SU-DHL-6 (cell line): ENCODE results near the gene UQCRC1.

Experiments used
- H2AFZ ChIP-seq: fragments of 200-600 bp; sonication (generic); 2 replicates; pipeline ENCODE4 v1.6.1; 2014; ENCODE audit warnings: low read depth, mild to moderate bottlenecking, moderate library complexity, mixed read lengths, antibody characterized with exemption, low read length; ENCODE audit not compliant: severe bottlenecking
- H3F3A ChIP-seq: fragments of 200-600 bp; shearing (Covaris generic); 2 replicates; pipeline ENCODE4 v1.6.0; 2016; ENCODE audit warnings: antibody characterized with exemption, mild to moderate bottlenecking; ENCODE audit not compliant: insufficient read depth
- H3K27ac ChIP-seq: fragments of 200-600 bp; sonication (generic); 2 replicates; pipeline ENCODE4 v1.5.1; 2016; ENCODE audit warnings: low read depth, mild to moderate bottlenecking, low read length, moderate library complexity, mixed read lengths
- H3K27me3 ChIP-seq: fragments of 200-600 bp; sonication (generic), shearing (Covaris generic); 2 replicates; pipeline ENCODE4 v1.6.0; 2014; ENCODE audit warnings: mild to moderate bottlenecking, low read length
- H3K36me3 ChIP-seq: fragments of 200-600 bp; sonication (generic); 2 replicates; pipeline ENCODE4 v1.6.1; 2014; ENCODE audit warnings: mild to moderate bottlenecking, low read length, mixed read lengths
- H3K4me2 ChIP-seq: fragments of 300-600, 200-600 bp; shearing (Covaris generic), sonication (generic); 2 replicates; pipeline ENCODE4 v1.6.0; 2014; ENCODE audit warnings: low read length, low read depth, mild to moderate bottlenecking; ENCODE audit not compliant: poor library complexity, severe bottlenecking
- H3K4me3 ChIP-seq: fragments of 200-600 bp; sonication (generic); 2 replicates; pipeline ENCODE4 v1.5.1; 2014; ENCODE audit warnings: antibody characterized with exemption, low read length, mild to moderate bottlenecking, mixed read lengths; ENCODE audit not compliant: insufficient read depth, poor library complexity, severe bottlenecking
- H3K79me2 ChIP-seq: fragments of 200-600 bp; sonication (generic); 2 replicates; pipeline ENCODE4 v1.6.1; 2014; ENCODE audit warnings: mild to moderate bottlenecking, low read length, moderate library complexity; ENCODE audit not compliant: insufficient read depth
- H3K9ac ChIP-seq: fragments of 200-600 bp; sonication (generic); 2 replicates; pipeline ENCODE4 v1.7.0; 2014; ENCODE audit warnings: mild to moderate bottlenecking, low read length
- H3K9me2 ChIP-seq: fragments of 200-600 bp; sonication (generic); replicated peaks from 2 replicates; pipeline ENCODE4 v1.6.1; 2014; ENCODE audit warnings: low read length; ENCODE audit not compliant: insufficient read depth
- H3K9me3 ChIP-seq: fragments of 200-600 bp; sonication (generic); 2 replicates; pipeline ENCODE4 v1.6.1; 2014; ENCODE audit warnings: low read length, mixed read lengths; ENCODE audit not compliant: insufficient read depth
- H4K20me1 ChIP-seq: fragments of 200-600 bp; sonication (generic); 2 replicates; pipeline ENCODE4 v1.6.1; 2014; ENCODE audit warnings: low read depth, mild to moderate bottlenecking, antibody characterized with exemption, low read length, moderate library complexity, mixed read lengths
- CTCF ChIP-seq: fragments of 200-600 bp; sonication (generic); IDR thresholded peaks from one replicate; pipeline ENCODE4 v1.5.1; 2017; ENCODE audit warnings: antibody characterized with exemption, mild to moderate bottlenecking, low read length, moderate library complexity; ENCODE audit not compliant: insufficient read depth, poor library complexity, severe bottlenecking
- EZH2phosphoT487 ChIP-seq: fragments of 200-600 bp; sonication (generic), shearing (Covaris generic); conservative IDR thresholded peaks from 2 replicates; pipeline ENCODE4 v1.6.1; 2018; ENCODE audit warnings: mild to moderate bottlenecking, antibody characterized with exemption, low read length, moderate library complexity, mixed read lengths

Gene UQCRC1

GRCh38 chr3:48614044-48614443, 4.6 kb upstream of the UQCRC1 start:
- Histone ChIP-seq H3K9ac (no peak overlapping the region), H3K27ac (no peak overlapping the region), H2AFZ (no peak overlapping the region), H3K27me3 (no peaks in the 10 kb centered on the region), H3K4me3 (no peak overlapping the region), H3K79me2 (peaks cover 2% of the 10 kb centered on the region; the same call in 1 of the 2 replicates), H4K20me1 (no peaks in the 10 kb centered on the region), H3K36me3 (no peaks in the 10 kb centered on the region), H3K9me2 (no peaks in the 10 kb centered on the region), H3K4me2 (no peak overlapping the region), H3K9me3 (peaks cover 11% of the 10 kb centered on the region; the same call in 1 of the 2 replicates), H3F3A (no peaks in the 10 kb centered on the region)
- TF ChIP-seq EZH2phosphoT487 (no peak), CTCF (no peak)

- H3K4me3 ChIP-seq, result no peak overlapping the region
- H3K27ac ChIP-seq, result no peak overlapping the region
- no peak overlapping the region for H3K4me2 ChIP-seq
- H3K9me2 ChIP-seq, result no peaks in the 10 kb centered on the region
- TF ChIP-seq EZH2phosphoT487 (no peak), CTCF (no peak)
- no peaks in the 10 kb centered on the region for H3F3A ChIP-seq
- H3K9me3 ChIP-seq, result peaks cover 4% of the 10 kb centered on the region; the same call in 1 of the 2 replicates
- no peaks in the 10 kb centered on the region for H4K20me1 ChIP-seq
- H3K79me2 ChIP-seq, result peaks cover 18% of the 10 kb centered on the region
- H3K27me3 ChIP-seq, result no peaks in the 10 kb centered on the region
- no peak overlapping the region for H3K9ac ChIP-seq
- H3K36me3 ChIP-seq, result no peaks in the 10 kb centered on the region
- H2AFZ ChIP-seq, result no peak overlapping the region
Measured at GRCh38 chr3:48612309-48612708, 2.9 kb upstream of the UQCRC1 start.

GRCh38 chr3:48607519-48607918, 1.9 kb downstream of the UQCRC1 start:
- no peaks in the 10 kb centered on the region for H4K20me1 ChIP-seq
- no peaks in the 10 kb centered on the region for H3K9me3 ChIP-seq
- peaks cover 18% of the 10 kb centered on the region for H3K79me2 ChIP-seq
- H3K36me3 ChIP-seq, result no peaks in the 10 kb centered on the region; the same call in 1 of the 2 replicates
- TF ChIP-seq EZH2phosphoT487 (no peak), CTCF (no peak)
- H3K27me3 ChIP-seq, result no peaks in the 10 kb centered on the region
- H3K9me2 ChIP-seq, result no peaks in the 10 kb centered on the region
- H2AFZ ChIP-seq, result no peak overlapping the region
- H3K9ac ChIP-seq, result no peak overlapping the region
- H3K4me3 ChIP-seq, result no peak overlapping the region
- H3F3A ChIP-seq, result no peaks in the 10 kb centered on the region
- H3K4me2 ChIP-seq, result no peak overlapping the region
- H3K27ac ChIP-seq, result no peak overlapping the region
